Activated CD4-positive, CD25-positive, alpha-beta regulatory T cell treated with anti-CD3 and anti-CD28 coated beads, Interleukin-2, amount 50 U/mL, for 16 hours (primary cell): Measurements from ENCODE around the gene TADA2A.
"Not testable (repeated sequence)": the region's sequence is repeated elsewhere in the genome, so short reads cannot be mapped to it uniquely, and the experiment has no call there.

ENCODE experiments used
- DNase-seq: peaks from one replicate; pipeline ENCODE4 v3.0.0-alpha.2; 2020; ENCODE audit warnings: low read depth, low spot score

The TADA2A gene

DNA sequence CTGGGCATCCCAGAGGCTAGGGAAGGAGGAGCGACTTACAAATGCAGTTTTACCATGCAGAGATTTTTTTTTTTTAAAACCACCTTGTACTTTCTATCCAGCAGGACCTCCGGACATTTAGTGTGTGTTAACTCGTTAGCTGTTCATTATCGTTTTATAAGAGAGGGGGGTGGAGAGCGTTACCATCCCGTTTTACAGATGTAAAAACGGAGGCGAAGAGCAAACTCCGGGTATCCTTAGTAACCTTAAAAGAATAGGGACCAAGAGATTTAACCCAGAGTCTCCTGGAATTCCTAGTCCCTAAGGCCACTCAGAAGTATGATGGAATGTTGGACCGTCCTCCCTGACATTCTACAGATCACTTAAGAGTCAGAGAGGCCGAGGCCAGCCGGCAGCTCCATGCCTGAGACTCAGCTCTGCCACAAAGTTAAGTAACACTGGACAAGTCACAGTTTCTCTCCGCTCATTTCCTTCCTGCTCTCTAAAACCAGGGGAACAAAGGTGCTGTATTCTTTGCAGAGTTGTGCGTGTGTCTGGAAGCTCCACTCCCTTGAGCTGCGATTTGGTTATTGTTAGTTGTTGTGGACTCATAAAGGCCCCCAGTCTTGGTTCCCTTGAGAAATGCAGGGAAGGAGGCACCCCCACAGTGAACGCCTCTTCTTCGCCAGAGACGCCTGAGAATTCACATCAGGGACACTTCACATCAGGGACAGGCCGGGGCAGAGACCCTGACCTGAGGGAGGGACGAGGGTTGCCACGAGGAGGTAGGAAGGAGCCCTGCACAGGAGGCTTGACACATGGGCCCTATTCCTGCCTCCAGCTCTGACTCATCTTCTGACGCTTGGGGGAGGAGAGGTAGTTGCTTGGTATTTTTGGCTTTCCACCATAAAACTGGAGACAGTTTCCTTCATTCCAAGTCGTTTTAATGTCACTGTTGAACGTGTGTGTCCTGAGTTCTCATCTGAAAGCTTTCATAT, 84.2 kb downstream of the TADA2A start:
- no peak for DNase-seq

DNA sequence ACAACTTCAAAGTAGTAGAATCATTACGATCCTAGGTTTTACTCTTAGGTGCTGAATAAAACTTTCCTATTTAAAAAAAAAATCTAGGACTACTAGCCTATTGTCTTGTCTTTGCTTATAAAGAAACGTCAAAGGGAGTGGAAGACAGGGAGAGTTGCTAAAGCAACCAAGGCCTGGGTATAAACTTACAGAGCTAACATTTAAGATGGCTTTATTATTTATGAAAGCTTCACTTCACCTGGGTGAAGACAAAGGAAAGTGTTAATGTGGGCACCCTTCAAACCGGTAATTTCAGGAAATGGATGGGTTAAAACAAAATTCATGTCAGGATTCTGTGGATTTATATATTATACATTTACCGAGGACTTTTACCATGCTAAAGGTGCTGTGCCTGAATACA, 85.5 kb downstream of the TADA2A start:
- no peak for DNase-seq

DNA sequence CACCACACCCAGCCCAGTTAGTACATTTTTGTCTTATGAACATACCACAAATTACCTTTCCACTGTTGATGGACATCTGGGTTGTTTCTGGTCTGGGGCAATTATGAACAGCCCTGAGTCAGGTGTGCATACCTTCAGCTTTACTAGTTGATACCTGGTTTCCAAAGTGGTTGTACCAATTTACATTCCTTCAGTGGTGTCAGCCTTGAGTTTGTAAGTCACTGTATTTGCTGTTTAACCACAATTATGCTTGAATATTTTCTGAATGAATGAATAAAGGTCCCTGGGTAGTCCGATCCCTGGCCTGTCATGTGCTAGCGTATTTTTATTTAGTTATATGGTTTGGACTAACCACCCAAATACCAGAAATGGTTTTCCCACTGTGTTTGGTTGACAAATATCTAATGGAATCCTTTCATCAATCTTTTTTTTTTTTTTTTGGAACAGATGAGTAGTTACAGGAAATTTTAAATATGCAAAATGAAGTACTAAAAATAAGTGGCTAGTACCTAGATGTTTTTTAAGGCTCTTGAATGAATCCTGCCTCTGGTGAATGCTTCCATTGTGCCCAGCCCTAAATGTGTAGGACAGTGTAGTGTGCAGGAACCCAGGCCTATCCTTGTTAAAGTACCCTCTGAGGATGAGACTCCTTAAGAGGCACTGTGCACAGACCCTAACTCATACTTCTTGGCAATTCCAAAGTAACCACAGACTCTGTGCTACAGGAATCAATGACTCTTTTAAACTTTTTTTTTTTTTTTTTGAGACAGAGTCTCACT, 86.8 kb downstream of the TADA2A start:
- DNase-seq = no peak

DNA sequence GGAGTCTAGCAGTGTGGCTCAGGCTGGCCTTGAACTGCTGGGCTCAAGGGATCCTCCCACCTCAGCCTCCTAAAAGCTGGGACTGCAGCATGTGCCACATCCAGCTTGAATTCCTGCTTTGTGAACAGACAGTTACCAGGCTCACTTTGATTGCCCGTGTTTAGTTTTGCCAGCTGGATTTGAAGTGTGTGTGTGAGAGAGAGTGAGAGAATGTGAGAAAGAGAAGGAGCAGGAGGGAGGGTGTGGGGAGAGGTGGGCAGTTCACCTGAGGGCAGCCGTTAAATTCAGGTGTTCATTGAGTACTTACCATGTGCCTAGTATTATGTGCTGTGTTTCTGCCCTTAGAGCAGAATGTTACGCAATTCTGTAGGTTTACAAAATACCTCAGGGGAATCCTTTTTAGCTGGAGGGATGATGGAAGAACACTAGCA, 87.7 kb downstream of the TADA2A start:
- no peak for DNase-seq

DNA sequence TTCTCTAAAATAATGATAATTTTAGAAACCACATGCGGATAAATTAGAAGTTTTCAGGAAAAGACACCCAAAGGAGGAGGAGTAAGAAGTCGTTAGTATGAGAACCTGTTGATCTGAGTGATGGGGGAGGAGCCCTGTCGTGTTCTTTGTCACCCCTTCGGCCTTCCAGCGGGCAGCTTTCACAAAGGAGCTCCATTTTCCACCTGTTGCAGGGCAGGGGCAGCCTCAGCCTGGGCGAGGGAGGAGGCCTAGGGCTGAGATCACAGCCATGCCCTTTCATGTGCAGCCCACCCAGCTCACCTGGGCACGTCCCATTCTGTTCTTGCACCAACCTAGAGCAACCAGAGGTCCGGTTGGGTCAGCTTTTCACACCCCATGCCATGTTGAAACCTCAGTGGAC, 88.3 kb downstream of the TADA2A start:
- DNase-seq = no peak

DNA sequence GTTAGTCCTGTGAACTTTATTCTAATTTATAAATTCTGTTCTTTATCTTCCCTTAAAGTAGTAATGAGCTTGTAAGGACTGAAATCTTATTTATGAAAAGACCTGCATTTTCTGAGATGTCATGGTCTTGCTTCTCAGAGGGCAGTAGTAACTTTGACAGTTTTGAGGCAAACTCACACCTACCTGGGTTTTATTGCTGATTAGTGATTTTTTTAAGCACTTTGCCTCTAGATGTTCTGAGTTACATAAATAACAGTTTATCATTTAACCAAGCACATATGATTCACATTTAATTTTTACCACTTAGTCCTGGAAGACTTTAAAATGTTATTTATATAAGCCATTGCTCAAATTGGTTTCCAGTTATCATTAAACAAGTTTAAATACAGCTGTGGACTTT, 93.7 kb downstream of the TADA2A start:
- no peak for DNase-seq

DNA sequence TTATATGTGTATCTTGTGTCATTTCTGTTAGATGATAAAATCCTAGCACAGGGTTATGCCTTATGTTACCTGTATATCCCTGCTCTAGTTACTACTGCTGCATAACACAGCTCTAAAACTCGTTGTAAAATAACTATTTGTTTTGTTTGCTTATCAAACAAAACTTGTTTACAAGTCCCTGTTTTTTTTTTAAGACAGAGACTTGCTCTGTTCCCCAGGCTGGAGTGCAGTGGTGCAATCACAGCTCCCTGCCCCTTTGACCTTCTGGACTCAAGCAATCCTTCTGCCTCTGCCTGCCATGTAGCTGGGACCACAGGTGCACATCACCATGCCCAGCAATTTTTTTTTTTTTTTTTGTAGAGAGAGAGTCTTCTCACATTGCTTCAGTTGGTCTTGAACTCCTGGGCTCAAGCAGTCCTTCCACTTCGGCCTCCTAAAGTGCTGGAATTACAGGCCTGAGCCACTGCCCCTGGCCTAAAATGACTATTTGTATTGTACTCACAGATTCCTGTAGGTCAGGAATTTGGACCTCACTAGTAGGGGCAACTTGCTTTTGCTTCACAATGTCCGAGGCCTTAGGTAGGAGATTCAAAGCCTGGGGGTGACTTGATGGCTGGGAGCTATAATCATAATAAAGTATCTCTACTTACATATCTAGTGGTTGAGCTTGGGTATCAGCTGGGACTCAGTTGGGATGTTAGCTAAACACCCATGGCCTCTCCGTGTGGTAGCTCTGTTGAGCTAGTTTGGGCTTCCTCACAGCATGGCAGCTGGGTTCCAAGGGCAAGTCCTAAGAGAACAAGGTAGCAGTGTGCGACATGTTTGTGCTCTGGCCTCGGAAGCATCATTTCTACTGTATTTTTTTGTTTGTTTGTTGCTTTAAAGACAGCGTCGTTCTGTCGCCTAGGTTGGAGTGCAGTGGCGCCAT, 95.6 kb downstream of the TADA2A start:
- no peak for DNase-seq

DNA sequence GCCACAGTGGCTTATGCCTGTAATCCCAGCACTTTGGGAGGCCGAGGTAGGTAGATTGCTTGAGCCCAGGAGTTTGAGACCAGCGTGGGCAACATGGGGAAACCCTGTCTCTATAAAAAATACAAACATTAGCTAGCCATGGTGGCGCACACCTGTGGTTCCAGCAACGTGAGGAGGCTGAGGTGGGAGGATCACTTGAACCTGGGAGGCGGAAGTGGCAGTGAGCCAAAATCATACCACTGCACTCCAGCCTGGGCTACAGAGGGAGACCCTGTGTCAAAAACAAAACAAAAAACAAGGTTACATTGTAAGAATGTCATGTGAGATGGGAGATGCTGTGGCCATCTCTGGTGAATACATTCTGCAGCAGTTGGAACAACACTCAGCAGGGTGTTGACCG, 96.5 kb downstream of the TADA2A start:
- DNase-seq = no peak

DNA sequence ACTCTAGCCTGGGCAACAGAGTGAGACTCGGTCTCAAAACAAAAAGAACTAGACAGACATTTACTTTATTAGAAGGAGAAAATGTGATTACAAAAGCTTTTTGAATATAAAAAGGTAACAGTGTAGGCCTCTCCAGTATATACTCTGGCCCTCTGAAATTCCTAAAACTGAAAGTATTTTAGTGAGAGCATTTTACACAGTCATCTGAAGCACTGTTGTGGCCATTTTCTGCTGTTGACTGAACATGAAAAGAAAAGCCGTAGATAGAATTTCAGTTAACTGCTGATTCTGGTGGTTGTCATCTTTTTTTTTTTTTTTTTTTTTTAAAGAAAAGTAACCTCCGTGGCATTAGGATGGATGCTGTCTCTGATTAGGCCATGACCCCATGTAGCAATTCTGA, 98.6 kb downstream of the TADA2A start:
- no peak for DNase-seq

DNA sequence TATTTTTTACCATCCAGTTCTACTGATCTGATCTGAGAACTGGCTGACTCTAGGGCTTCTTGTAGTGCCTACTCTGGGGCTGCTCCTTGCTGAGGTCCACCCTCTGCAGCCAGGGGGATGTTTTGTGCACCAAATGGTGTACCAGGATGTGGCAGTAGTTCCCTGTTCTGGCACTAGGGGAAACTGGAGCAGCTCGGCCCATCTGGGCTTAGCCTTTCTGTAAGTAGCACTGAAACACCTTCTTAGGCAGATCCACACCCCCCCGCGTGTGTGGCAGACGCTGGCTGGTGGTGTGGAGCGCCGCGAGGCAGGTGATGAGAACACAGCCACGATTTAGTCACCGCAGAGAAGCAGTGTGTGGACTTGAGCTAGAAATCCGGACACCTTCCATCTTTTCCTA, 100.0 kb downstream of the TADA2A start:
- no peak for DNase-seq

DNA sequence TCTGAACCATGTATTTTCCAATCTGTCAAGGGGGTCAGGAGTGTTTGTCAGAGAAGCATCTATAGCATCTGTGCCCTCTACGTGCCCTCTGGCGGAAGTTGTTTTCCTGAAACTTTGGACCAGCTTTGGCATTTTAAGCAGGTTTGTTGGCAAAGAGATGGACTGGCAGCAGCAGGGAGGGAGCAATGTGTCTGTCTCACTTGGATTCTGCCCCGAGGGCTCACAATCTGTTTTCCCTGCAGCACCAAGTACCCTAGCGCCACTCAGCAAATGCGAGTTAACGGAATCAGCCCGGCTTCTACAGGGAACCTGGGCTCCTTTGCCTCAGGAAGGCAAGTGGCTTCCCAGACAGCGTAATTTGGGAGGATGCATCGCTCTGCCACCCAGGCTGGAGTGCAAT, 100.4 kb downstream of the TADA2A start:
- DNase-seq = no peak

DNA sequence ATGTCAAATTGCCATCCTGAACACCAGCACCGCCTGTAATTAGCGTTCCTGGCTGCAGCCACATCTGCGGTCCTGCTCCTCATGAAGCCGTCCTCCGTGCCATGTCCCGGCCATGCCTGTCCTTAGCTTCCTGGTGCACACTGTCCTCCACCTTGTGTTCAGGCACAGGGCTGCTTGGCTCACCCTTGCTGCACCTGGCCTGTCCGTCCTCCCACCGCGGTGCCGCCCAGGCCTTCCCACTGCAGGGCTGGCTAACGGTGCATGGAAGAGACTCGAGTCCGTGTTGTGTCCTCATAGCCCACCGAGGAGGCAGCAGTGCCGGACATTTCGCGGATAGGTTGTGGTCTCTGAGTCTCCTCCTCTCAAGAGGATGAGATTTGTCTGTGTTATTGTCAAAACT, 103.4 kb downstream of the TADA2A start:
- DNase-seq = no peak

DNA sequence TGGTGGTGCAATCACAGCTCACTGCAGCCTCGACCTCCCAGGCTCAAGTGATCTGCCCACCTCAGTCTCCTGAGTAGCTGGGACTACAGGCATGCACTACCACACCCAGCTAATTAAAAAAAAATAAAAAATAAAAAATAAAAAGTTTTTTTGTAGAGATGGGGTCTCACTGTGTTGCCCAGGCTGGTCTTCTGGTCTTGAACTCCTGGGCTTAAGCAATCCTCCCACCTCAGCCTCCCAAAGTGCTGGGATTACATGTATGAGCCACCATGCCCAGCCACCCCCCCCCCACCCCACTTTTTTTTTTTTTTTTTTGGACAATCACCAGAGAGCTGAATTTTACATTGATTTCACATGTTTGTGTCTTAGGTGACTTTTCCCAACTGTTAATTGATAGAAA, 105.0 kb downstream of the TADA2A start:
- DNase-seq = not testable (repeated sequence)

DNA sequence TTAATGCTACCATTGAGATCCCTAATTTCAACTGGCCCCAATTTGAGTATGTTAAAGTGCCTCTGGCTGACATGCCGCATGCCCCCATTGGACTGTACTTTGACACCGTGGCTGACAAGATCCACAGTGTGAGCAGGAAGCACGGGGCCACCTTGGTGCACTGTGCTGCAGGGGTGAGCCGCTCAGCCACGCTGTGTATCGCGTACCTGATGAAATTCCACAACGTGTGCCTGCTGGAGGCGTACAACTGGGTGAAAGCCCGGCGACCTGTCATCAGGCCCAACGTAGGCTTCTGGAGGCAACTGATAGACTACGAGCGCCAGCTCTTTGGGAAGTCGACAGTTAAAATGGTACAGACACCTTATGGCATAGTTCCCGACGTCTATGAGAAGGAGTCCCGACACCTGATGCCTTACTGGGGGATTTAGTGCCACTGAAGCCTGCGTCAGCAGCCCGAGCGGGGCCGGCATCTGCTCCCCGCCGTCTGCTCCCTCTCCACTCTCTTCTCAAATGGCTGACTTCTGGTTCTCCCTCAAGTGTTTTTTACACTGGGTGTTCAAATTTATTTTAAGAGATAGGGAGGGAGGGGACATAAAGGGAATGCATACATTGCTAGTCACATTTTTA, 105.9 kb downstream of the TADA2A start:
- DNase-seq = no peak

DNA sequence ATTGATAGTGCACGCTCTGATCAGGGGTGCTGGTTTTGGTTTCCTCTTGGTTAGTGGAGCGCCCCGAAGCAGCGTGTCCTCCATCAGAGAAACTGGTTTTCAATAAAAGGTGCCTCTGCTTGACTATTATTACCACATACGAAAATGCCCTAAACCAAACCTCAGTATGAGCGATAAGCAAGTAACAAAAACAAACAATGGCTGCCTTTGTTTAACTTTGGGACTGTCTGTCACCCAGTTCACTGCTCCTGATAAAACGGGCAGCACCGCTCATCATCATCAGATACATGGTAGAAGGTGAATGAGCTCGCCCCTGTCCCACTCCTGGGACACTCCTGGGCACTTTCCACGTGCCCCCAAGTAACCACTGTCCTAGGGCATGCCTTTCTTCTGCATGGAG, 107.0 kb downstream of the TADA2A start:
- no peak for DNase-seq

DNA sequence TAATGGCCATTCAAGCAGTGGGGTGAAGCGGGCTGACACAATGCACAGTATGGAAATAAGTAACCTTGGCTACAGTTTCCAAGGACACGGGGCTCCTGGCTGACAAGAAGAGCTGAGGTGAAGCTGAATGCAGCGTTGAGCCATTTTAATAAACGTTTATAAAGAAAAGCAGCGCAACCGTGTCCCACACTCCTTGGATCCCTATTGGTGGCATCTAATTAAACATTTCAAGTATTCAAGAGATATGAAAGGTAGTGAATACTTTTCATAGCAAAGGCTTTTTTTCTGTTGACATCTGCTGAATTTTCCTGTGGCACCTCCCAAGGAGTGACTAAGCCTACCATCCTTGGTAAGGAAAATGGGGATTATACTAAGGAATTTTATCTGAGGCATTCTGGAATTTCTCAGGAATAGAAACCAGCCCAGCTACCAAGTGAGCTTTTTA, 109.5 kb downstream of the TADA2A start:
- no peak for DNase-seq

DNA sequence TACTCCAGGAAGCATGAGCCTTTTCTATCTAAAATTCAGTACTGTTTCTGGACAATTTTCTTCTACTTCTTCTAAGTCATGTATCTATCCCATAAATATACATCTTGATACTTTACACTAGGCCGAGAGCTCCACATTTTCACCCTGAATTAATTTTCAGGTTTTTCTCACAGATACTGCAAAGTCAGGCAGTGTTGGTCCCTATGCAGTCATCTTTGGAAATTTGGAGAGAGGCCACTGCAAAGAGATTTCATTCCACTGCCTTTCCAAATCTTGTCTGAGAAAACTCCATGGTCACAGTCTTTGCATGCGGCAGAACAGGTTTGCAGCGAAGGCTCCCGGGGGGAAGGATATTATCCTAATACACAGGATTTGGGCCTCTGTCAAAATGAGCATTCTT, 111.2 kb downstream of the TADA2A start:
- DNase-seq = no peak

DNA sequence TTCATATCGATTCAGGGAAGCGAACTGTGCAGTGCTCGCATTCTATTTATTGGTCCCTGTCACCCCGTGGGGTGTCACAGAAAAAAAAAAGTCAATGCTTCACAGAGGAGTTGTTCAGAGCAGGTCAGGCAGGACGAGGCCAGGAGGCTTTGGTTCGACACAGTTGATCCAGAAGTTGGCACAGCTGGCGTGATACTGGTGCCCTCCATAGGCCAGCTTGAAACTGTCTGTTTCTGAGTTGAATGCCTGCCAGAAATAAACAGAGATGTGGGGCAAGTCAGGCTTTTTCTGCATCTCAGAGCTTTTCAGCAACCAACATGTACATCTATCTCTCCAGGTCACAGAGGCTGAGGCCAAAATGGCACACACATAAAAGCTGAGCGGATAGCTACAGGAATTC, 112.1 kb downstream of the TADA2A start:
- DNase-seq = no peak

DNA sequence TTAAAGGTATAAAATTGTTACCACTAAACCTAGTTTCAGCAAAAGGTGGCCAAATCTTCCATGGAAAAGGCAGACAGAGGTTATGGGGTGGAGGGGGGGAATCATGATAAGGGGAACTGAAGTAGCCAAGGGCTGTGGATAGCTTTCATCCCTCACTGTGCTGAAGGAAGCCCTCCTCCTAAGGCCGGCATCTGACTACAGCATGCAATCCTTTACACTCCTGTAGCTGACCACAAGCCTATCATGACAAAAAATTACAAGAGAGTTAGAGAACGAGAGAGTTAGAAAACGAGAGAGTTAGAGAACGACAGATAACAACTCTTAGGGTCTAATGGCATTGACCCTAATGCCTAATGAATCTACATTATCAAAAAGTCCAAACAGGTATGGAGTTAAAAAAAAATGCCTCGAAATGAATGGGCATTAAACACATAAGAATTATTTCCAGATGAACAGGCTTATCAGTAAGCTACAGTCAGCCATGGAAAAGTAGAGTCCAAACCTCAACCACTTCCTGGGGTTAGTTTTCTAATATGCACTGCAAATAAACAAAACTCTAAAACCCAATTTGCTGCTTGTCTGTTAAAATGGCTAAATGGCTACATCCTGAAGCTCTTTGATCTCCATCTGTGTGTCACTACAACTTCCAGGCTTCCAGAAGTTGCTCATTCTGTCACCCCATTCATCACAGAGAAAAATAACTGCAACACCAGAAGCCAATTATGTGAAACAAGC, 112.7 kb downstream of the TADA2A start:
- DNase-seq = no peak

DNA sequence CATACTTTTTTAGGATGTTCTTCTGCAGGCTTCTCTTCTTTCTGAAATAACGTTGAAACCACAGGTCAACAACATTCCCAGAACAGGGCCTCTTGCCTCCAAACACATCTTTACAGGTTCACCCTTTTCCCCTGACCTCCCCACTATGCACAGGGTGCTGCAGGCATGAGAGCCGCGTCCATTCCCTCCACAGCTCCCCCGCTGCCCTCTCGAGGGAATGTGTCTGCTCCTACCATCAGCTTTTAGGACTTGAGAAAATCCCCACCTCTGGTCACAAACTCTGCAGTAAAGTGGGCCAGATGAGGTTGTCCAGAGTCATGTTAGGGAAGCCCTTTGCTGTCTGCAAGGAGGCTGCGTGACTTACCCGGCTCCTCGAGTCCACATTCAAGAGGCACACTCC, 113.5 kb downstream of the TADA2A start:
- no peak for DNase-seq
